ENCODE measurements around the gene CYP27B1.

CYP27B1 gene

GRCh38 chr12:57767305-57767698 is 424 bp upstream of the CYP27B1 start:
- Histone ChIP-seq H3K36me3 (ENCODE audit: low read length) (no peaks in the 10 kb centered on the region), H3K9me3 (ENCODE audit: insufficient read depth, low read length) (no peaks in the 10 kb centered on the region), H3K27ac (ENCODE audit: low read depth, low read length) (no peak overlapping the region), H3K79me2 (ENCODE audit: insufficient read depth, low read length) (no peaks in the 10 kb centered on the region), H3K4me2 (ENCODE audit: low read depth, low read length, poor library complexity, severe bottlenecking) (no peak overlapping the region), H3K27me3 (ENCODE audit: low read length) (no peaks in the 10 kb centered on the region), H3K4me3 (ENCODE audit: insufficient read depth, low read length, poor library complexity, severe bottlenecking) (no peak overlapping the region), H2AFZ (ENCODE audit: low read depth, low read length, severe bottlenecking) (no peak overlapping the region), H3K9ac (ENCODE audit: low read length) (no peak overlapping the region), H3K9me2 (replicated peaks; ENCODE audit: insufficient read depth, low read length) (no peaks in the 10 kb centered on the region), H4K20me1 (ENCODE audit: low read depth, low read length) (no peaks in the 10 kb centered on the region), H3F3A (ENCODE audit: insufficient read depth) (no peaks in the 10 kb centered on the region)
- TF ChIP-seq EZH2phosphoT487 (conservative IDR thresholded peaks at IDR 0.05; ENCODE audit: low read length): no peak
- no peak for TF ChIP-seq CTCF (IDR thresholded peaks at IDR 0.05; ENCODE audit: insufficient read depth, low read length, poor library complexity, severe bottlenecking)

- H3K9me2 ChIP-seq (replicated peaks; ENCODE audit: insufficient read depth, low read length): no peaks in the 10 kb centered on the region
- no peaks in the 10 kb centered on the region for H3K79me2 ChIP-seq (ENCODE audit: insufficient read depth, low read length)
- no peaks in the 10 kb centered on the region for H3K27me3 ChIP-seq (ENCODE audit: low read length)
- H3K4me2 ChIP-seq (ENCODE audit: low read depth, low read length, poor library complexity, severe bottlenecking): peak overlapping the region; percentile 52
- TF ChIP-seq CTCF (IDR thresholded peaks at IDR 0.05; ENCODE audit: insufficient read depth, low read length, poor library complexity, severe bottlenecking): no peak
- no peak for TF ChIP-seq EZH2phosphoT487 (conservative IDR thresholded peaks at IDR 0.05; ENCODE audit: low read length)
- H3K4me3 ChIP-seq (ENCODE audit: insufficient read depth, low read length, poor library complexity, severe bottlenecking): no peak overlapping the region
- no peak overlapping the region for H3K27ac ChIP-seq (ENCODE audit: low read depth, low read length)
- H3K9ac ChIP-seq (ENCODE audit: low read length): peak overlapping the region; percentile 36; the same call in 1 of the 2 replicates
- H3K9me3 ChIP-seq (ENCODE audit: insufficient read depth, low read length): no peaks in the 10 kb centered on the region
- H3F3A ChIP-seq (ENCODE audit: insufficient read depth): no peaks in the 10 kb centered on the region
- no peaks in the 10 kb centered on the region for H4K20me1 ChIP-seq (ENCODE audit: low read depth, low read length)
- no peak overlapping the region for H2AFZ ChIP-seq (ENCODE audit: low read depth, low read length, severe bottlenecking)
- no peaks in the 10 kb centered on the region for H3K36me3 ChIP-seq (ENCODE audit: low read length)
Measured at GRCh38 chr12:57765698-57766463, 997 bp downstream of the CYP27B1 start.

- Histone ChIP-seq H3K27me3 (ENCODE audit: low read length) (no peaks in the 10 kb centered on the region), H4K20me1 (ENCODE audit: low read depth, low read length) (peaks cover 4% of the 10 kb centered on the region), H3K79me2 (ENCODE audit: insufficient read depth, low read length) (no peaks in the 10 kb centered on the region), H3K4me2 (ENCODE audit: low read depth, low read length, poor library complexity, severe bottlenecking) (peak overlapping the region; percentile 52), H3K4me3 (ENCODE audit: insufficient read depth, low read length, poor library complexity, severe bottlenecking) (peak overlapping the region; percentile 36), H3K9me3 (ENCODE audit: insufficient read depth, low read length) (no peaks in the 10 kb centered on the region), H3F3A (ENCODE audit: insufficient read depth) (no peaks in the 10 kb centered on the region), H3K27ac (ENCODE audit: low read depth, low read length) (no peak overlapping the region), H3K9ac (ENCODE audit: low read length) (peak overlapping the region; percentile 36), H3K36me3 (ENCODE audit: low read length) (no peaks in the 10 kb centered on the region), H2AFZ (ENCODE audit: low read depth, low read length, severe bottlenecking) (peak overlapping the region; percentile 76), H3K9me2 (replicated peaks; ENCODE audit: insufficient read depth, low read length) (no peaks in the 10 kb centered on the region)
- TF ChIP-seq CTCF (IDR thresholded peaks at IDR 0.05; ENCODE audit: insufficient read depth, low read length, poor library complexity, severe bottlenecking): peak; percentile 41
- 0 out of 2 replicates have a peak, but pooled peaks have one; percentile 45 for TF ChIP-seq EZH2phosphoT487 (conservative IDR thresholded peaks at IDR 0.05; ENCODE audit: low read length)
Measured at GRCh38 chr12:57765003-57765697, 1.7 kb downstream of the CYP27B1 start.

All from SU-DHL-6 (cell line).